GM12874 (cell line): ENCODE results near the gene SYNGR4.

Source experiments
- CTCF ChIP-seq: IDR thresholded peaks from 2 replicates; pipeline ENCODE4 v1.5.1; 2011; ENCODE audit warnings: low read depth, mild to moderate bottlenecking, control low read depth, low read length, moderate library complexity; ENCODE audit not compliant: insufficient read depth

SYNGR4 gene

DNA sequence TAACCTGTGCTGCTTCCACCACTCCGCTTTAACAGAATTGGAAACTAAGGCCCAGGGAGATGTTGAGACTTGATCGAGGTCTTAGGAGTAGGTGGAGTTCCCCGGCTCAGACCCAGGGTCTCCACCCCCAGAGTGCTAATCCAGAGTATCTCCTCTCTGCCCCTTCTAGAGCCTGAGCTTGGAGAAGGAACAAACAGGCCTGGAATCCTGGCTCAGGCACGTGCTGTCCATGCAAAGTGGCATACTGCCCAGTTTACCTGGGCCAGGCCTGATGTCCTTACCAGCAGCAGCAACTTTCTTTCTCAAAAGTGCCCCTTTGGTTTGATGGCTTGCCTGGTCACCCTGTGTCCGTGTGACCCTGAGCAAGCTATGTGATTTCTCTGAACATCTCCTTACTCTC, 3.7 kb downstream of the SYNGR4 start:
- TF ChIP-seq CTCF, result no peak

DNA sequence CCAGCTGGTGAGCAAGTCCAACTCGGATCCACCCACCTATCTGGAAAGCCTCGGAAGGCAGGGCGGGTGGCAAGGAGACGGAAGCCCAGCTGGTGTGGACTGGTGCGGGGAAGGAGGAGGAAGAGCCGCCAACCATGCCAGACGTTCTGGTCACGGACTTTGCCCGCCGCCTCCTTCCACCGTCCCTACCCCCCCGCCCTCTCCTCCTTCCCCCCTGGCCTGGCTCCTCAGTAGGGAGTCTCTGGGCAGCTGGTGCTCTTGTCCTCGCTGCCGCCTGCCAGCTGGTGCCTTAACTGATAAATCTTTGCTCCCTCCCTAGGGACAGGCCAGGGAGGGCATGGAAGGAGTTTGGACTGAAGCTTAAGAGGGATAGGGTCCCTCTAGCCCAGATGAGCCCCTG, 4.8 kb downstream of the SYNGR4 start:
- no peak for TF ChIP-seq CTCF

DNA sequence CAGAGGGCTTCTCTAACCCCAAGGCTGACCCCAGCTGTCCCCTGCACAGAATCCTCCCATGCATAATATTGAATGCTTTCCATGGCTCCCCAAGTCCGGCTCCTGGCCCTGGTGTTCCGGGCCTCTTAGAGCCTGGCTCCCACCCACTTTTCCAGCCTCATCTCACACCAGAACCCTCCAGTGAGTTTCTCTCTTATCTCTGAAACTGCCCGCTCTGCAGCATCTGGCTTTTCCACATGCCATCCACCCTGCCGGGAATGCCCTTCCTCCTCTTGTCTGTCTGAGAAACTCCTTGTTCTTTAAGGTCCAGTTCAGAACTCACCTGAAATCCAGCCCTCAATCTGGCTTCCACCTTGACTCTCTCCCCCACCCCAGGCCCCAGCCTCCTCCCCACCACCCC, 6.8 kb downstream of the SYNGR4 start:
- no peak for TF ChIP-seq CTCF

GRCh38 chr19:48371367-48371766, 7.2 kb downstream of the SYNGR4 start:
- no peak for TF ChIP-seq CTCF

DNA sequence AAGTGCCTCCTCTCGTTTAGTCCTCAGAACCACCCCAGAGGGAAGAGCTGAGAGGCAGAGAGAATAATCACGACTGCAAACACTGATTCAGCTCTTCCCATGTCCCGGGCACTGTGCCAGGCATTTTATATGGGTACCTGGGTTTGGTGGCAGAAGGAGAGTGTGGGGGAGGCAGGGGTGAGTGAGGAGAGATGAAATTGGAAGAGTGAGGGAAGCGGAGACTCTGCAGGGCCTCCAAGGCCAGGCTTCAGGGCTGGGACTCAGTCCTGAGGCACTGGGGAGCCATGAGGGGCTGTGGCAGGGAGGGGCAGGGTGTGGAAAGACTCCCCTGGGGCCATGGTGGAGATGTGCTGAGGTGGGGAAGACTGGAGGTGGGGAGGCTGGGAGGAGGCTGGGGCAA, 8.7 kb downstream of the SYNGR4 start:
- no peak for TF ChIP-seq CTCF

GRCh38 chr19:48373567-48373966, 9.4 kb downstream of the SYNGR4 start:
- TF ChIP-seq CTCF, result no peak

DNA sequence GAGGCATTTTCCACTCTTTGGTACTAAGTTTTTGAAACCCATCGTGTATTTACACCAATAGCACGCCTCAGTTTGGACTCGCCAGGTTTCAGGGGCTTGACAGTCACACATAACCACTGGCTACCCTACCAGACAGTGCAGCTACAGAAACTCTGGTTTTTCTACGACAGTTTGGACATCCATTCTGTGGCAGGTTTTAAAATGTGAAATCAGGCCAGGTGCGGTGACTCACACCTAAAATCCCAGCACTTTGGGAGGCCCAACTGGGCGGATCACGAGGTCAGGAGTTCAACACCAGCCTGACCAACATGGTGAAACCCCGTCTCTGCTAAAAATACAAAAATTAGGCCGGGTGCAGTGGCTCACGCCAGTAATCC, 14.0 kb downstream of the SYNGR4 start:
- TF ChIP-seq CTCF, result no peak

DNA sequence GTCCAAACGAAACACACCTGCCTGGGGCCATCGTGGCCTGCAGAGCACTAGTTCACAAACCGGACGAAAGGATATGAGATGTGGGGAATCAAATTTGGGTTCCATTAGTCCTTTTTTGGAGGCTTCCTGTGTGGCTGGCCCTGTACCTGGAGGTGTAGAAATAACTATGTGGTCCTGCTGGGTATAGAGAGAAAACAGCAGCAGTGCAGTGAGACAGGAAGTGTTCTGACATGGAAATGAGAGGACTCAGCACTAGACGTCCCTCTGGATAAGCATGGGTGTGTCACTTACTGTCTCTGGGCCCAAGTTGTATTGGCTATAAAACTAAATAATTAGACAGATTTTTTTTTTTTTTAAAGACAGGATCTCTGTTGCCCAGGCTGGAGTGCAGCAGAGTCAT, 14.9 kb downstream of the SYNGR4 start:
- no peak for TF ChIP-seq CTCF
